ENCODE data around the gene EPB42. TPM values are rescaled to one million over a fixed set of nuclear protein-coding genes. Genes with fewer than 3 reads are reported as not detected.

EPB42 gene
- total RNA-seq, 1 experiment from 2014 or later = not detected

DNA sequence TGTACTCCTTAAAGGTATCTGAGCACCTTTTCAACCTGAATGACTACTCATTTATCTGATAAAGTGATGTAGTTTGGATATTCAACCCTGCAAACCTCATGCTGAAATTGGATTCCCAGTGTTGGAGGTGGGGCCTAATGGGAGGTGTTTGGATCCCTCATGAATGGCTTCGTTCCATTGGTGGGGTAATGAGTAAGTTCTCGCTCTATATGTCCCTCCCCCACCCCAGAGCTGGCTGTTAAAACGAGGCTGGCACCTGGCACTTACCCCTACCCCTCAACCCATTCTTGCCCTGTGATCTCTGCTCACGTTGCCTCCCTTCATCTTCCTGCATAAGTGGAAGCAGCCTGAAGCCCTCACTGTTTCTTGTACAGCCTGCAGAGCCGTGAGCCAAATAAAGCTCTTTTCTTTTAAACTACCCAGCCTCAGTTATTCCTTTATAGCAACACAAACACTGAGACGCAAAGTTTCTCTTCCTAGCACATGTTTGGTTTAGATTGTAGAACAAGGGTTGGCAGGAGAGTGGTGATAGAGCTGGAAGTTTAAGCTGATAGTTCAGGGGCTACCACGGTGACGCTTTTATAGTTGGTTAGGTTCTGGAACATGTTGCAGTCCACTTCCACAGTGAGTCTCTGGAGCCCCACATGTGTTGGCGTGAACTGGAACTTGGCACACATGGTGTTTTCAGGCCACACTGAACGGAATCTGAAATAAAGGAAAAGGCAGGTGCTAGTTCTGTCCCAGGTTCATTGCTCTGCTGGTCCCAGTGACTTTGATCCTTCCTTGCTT is 23.9 kb downstream of the EPB42 start (continued):
- TF ChIP-seq, protein P1, sequence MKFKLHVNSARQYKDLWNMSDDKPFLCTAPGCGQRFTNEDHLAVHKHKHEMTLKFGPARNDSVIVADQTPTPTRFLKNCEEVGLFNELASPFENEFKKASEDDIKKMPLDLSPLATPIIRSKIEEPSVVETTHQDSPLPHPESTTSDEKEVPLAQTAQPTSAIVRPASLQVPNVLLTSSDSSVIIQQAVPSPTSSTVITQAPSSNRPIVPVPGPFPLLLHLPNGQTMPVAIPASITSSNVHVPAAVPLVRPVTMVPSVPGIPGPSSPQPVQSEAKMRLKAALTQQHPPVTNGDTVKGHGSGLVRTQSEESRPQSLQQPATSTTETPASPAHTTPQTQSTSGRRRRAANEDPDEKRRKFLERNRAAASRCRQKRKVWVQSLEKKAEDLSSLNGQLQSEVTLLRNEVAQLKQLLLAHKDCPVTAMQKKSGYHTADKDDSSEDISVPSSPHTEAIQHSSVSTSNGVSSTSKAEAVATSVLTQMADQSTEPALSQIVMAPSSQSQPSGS (CRISPR knock-in tag; IDR thresholded peaks at IDR 0.05; ENCODE audit: borderline replicate concordance, low read depth) = no peak

DNA sequence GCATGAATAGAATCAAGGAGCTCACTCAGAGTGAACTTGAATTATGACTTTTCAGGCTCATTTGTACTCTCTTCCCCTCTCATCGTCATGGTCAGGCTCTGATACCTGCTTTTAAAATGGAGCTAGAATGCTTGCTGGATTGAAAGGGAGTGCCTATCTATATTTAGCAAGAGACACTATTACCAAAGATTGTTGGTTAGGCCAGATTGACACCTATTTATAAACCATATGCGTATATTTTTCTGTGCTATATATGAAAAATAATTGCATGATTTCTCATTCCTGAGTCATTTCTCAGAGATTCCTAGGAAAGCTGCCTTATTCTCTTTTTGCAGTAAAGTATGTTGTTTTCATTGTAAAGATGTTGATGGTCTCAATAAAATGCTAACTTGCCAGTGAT is 26.0 kb downstream of the EPB42 start:
- no peak for DNase-seq (ENCODE audit: low spot score)
- CTCF ChIA-PET = interaction anchor here (1.2 to 4.1 kb wide), 5 partner anchors 9 to 87 kb away, joined by 3 to 26 read pairs (median 4); partner anchors contain the start of gene CCNDBP1
- Mint-ChIP-seq H3K4me1 (no peaks in the 10 kb centered on the region), H3K36me3 (peaks cover 31% of the 10 kb centered on the region), H3K27me3 (ENCODE audit: low read depth) (peaks cover 7% of the 10 kb centered on the region), H3K9me3 (peaks cover 22% of the 10 kb centered on the region), H3K27ac (no peak overlapping the region), H3K4me3 (no peak overlapping the region)
- no peak for ATAC-seq
- TF ChIP-seq FOXJ3 (CRISPR knock-in tag; IDR thresholded peaks at IDR 0.05; ENCODE audit: borderline replicate concordance) = no peak
- TF ChIP-seq RELA (CRISPR knock-in tag; IDR thresholded peaks at IDR 0.05; ENCODE audit: borderline replicate concordance) = no peak
- no peak for TF ChIP-seq GABPB1 (CRISPR knock-in tag; IDR thresholded peaks at IDR 0.05)
- no peak for TF ChIP-seq MXD4 (CRISPR knock-in tag; IDR thresholded peaks at IDR 0.05; ENCODE audit: borderline replicate concordance)
- TF ChIP-seq, protein P2, sequence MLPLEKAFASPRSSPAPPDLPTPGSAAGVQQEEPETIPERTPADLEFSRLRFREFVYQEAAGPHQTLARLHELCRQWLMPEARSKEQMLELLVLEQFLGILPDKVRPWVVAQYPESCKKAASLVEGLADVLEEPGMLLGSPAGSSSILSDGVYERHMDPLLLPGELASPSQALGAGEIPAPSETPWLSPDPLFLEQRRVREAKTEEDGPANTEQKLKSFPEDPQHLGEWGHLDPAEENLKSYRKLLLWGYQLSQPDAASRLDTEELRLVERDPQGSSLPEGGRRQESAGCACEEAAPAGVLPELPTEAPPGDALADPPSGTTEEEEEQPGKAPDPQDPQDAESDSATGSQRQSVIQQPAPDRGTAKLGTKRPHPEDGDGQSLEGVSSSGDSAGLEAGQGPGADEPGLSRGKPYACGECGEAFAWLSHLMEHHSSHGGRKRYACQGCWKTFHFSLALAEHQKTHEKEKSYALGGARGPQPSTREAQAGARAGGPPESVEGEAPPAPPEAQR (CRISPR knock-in tag; IDR thresholded peaks at IDR 0.05) = no peak
- TF ChIP-seq, protein P3, sequence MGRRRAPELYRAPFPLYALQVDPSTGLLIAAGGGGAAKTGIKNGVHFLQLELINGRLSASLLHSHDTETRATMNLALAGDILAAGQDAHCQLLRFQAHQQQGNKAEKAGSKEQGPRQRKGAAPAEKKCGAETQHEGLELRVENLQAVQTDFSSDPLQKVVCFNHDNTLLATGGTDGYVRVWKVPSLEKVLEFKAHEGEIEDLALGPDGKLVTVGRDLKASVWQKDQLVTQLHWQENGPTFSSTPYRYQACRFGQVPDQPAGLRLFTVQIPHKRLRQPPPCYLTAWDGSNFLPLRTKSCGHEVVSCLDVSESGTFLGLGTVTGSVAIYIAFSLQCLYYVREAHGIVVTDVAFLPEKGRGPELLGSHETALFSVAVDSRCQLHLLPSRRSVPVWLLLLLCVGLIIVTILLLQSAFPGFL (CRISPR knock-in tag; IDR thresholded peaks at IDR 0.05; ENCODE audit: borderline replicate concordance) = no peak
- TF ChIP-seq NFE2L1 (CRISPR knock-in tag; IDR thresholded peaks at IDR 0.05) = no peak
- TF ChIP-seq TEAD4 (CRISPR knock-in tag; IDR thresholded peaks at IDR 0.05) = no peak
- TF ChIP-seq, protein P4, sequence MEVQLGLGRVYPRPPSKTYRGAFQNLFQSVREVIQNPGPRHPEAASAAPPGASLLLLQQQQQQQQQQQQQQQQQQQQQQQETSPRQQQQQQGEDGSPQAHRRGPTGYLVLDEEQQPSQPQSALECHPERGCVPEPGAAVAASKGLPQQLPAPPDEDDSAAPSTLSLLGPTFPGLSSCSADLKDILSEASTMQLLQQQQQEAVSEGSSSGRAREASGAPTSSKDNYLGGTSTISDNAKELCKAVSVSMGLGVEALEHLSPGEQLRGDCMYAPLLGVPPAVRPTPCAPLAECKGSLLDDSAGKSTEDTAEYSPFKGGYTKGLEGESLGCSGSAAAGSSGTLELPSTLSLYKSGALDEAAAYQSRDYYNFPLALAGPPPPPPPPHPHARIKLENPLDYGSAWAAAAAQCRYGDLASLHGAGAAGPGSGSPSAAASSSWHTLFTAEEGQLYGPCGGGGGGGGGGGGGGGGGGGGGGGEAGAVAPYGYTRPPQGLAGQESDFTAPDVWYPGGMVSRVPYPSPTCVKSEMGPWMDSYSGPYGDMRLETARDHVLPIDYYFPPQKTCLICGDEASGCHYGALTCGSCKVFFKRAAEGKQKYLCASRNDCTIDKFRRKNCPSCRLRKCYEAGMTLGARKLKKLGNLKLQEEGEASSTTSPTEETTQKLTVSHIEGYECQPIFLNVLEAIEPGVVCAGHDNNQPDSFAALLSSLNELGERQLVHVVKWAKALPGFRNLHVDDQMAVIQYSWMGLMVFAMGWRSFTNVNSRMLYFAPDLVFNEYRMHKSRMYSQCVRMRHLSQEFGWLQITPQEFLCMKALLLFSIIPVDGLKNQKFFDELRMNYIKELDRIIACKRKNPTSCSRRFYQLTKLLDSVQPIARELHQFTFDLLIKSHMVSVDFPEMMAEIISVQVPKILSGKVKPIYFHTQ (CRISPR knock-in tag; IDR thresholded peaks at IDR 0.05) = no peak
- no peak for TF ChIP-seq JUN (CRISPR knock-in tag; IDR thresholded peaks at IDR 0.05)
- TF ChIP-seq NR1H2 (CRISPR knock-in tag; IDR thresholded peaks at IDR 0.05) = no peak
- POLR2A ChIA-PET = interaction anchor here (0.7 kb wide), 1 partner anchor 550 kb away, joined by 5 read pairs; no protein-coding TSS in a partner anchor

DNA sequence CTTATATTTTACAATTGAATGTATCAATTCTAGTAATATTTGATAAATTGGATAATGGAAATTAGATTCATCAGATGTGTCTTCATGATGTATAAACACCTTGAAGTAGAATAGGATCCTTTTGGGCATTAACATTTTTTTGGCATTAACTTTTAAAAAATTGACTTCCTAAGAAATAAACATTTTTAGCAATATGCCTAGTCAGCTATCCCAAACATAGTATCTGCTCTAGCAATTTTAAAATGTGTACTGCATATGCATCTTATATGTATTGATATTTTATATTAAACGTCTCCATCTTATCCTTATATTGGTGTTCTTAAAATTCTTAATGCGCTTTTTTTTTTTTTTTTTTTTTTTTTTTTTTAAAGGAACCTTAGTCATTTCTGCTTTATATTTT is 27.1 kb downstream of the EPB42 start:
- H3K36me3 Mint-ChIP-seq = peaks cover 31% of the 10 kb centered on the region
- ChIA-PET CTCF (interaction anchor here (1.2 to 4.1 kb wide), 2 partner anchors 8 to 10 kb away, joined by 4 to 26 read pairs; partner anchors contain the start of gene CCNDBP1), POLR2A (no interaction called here)
- H3K9me3 Mint-ChIP-seq = peaks cover 13% of the 10 kb centered on the region
- peaks cover 7% of the 10 kb centered on the region for H3K27me3 Mint-ChIP-seq (ENCODE audit: low read depth)
- no peak overlapping the region for H3K27ac Mint-ChIP-seq
- TF ChIP-seq, protein P5, sequence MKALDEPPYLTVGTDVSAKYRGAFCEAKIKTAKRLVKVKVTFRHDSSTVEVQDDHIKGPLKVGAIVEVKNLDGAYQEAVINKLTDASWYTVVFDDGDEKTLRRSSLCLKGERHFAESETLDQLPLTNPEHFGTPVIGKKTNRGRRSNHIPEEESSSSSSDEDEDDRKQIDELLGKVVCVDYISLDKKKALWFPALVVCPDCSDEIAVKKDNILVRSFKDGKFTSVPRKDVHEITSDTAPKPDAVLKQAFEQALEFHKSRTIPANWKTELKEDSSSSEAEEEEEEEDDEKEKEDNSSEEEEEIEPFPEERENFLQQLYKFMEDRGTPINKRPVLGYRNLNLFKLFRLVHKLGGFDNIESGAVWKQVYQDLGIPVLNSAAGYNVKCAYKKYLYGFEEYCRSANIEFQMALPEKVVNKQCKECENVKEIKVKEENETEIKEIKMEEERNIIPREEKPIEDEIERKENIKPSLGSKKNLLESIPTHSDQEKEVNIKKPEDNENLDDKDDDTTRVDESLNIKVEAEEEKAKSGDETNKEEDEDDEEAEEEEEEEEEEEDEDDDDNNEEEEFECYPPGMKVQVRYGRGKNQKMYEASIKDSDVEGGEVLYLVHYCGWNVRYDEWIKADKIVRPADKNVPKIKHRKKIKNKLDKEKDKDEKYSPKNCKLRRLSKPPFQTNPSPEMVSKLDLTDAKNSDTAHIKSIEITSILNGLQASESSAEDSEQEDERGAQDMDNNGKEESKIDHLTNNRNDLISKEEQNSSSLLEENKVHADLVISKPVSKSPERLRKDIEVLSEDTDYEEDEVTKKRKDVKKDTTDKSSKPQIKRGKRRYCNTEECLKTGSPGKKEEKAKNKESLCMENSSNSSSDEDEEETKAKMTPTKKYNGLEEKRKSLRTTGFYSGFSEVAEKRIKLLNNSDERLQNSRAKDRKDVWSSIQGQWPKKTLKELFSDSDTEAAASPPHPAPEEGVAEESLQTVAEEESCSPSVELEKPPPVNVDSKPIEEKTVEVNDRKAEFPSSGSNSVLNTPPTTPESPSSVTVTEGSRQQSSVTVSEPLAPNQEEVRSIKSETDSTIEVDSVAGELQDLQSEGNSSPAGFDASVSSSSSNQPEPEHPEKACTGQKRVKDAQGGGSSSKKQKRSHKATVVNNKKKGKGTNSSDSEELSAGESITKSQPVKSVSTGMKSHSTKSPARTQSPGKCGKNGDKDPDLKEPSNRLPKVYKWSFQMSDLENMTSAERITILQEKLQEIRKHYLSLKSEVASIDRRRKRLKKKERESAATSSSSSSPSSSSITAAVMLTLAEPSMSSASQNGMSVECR (CRISPR knock-in tag; IDR thresholded peaks at IDR 0.05; ENCODE audit: borderline replicate concordance) = no peak
- TF ChIP-seq, protein P6, sequence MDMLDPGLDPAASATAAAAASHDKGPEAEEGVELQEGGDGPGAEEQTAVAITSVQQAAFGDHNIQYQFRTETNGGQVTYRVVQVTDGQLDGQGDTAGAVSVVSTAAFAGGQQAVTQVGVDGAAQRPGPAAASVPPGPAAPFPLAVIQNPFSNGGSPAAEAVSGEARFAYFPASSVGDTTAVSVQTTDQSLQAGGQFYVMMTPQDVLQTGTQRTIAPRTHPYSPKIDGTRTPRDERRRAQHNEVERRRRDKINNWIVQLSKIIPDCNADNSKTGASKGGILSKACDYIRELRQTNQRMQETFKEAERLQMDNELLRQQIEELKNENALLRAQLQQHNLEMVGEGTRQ (CRISPR knock-in tag; IDR thresholded peaks at IDR 0.05) = no peak
- no peak overlapping the region for H3K4me3 Mint-ChIP-seq
- H3K4me1 Mint-ChIP-seq = no peaks in the 10 kb centered on the region
- ATAC-seq = no peak
- no peak for DNase-seq (ENCODE audit: low spot score)
